HG03439 (cell line): ENCODE results near the gene OR1K1.

ENCODE experiments used
- ATAC-seq: cut with Tn5 transposase; IDR thresholded peaks from one replicate; pipeline ENCODE4 v1.9.1; 2021; ENCODE audit warnings: mild to moderate bottlenecking, moderate library complexity; ENCODE audit not compliant: unreplicated experiment

Gene OR1K1

GRCh38 chr9:122848256-122848943 lies 48.5 kb downstream of the OR1K1 start:
- no peak for ATAC-seq
